Measurements from ENCODE around the gene STK39.

The STK39 gene

DNA sequence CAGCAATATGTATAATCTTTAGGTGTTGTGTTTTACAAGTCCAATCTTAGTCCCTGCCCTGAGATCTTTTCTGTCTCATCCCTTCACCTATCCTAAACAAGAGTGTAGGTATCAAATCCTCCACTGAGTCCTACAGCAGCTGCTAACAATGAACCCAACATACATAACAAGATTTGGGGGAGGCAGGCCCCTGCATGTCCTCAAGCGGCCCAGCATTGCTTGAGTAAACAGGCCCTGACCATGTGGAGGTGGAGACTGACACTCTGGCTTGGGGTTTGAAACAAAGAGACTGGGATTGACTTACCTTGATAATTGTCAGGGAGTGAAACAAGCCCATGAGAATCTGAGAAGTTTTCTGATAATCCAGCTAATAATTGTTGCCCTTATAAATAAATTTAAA lies 213.4 kb downstream of the STK39 start:
- Histone ChIP-seq H3K9me3 (ENCODE audit: insufficient read depth, low read length, severe bottlenecking) (no peaks in the 10 kb centered on the region), H3K4me2 (ENCODE audit: insufficient read depth, low read length) (no peak overlapping the region), H3K4me3 (ENCODE audit: low read depth in 1 of 2, low read length in 2 of 2) (no peak overlapping the region), H3K9ac (ENCODE audit: low read depth, low read length) (no peak overlapping the region), H3K4me1 (ENCODE audit: insufficient read depth, low read length) (no peaks in the 10 kb centered on the region), H3K27ac (ENCODE audit: low read length) (no peak overlapping the region), H2AFZ (ENCODE audit: low read depth, low read length) (no peak overlapping the region), H3K27me3 (ENCODE audit: insufficient read depth, low read length, poor library complexity) (no peaks in the 10 kb centered on the region), H3K79me2 (ENCODE audit: insufficient read depth, low read length) (no peaks in the 10 kb centered on the region), H4K20me1 (ENCODE audit: insufficient read depth, low read length) (no peaks in the 10 kb centered on the region), H3K36me3 (ENCODE audit: insufficient read depth, low read length) (no peaks in the 10 kb centered on the region)
- DNase-seq = no peak
- TF ChIP-seq EZH2 (IDR thresholded peaks at IDR 0.05; ENCODE audit: borderline replicate concordance, low read depth, low read length, severe bottlenecking) = no peak
- TF ChIP-seq, protein P1, sequence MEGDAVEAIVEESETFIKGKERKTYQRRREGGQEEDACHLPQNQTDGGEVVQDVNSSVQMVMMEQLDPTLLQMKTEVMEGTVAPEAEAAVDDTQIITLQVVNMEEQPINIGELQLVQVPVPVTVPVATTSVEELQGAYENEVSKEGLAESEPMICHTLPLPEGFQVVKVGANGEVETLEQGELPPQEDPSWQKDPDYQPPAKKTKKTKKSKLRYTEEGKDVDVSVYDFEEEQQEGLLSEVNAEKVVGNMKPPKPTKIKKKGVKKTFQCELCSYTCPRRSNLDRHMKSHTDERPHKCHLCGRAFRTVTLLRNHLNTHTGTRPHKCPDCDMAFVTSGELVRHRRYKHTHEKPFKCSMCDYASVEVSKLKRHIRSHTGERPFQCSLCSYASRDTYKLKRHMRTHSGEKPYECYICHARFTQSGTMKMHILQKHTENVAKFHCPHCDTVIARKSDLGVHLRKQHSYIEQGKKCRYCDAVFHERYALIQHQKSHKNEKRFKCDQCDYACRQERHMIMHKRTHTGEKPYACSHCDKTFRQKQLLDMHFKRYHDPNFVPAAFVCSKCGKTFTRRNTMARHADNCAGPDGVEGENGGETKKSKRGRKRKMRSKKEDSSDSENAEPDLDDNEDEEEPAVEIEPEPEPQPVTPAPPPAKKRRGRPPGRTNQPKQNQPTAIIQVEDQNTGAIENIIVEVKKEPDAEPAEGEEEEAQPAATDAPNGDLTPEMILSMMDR (IDR thresholded peaks at IDR 0.05; ENCODE audit: borderline replicate concordance, extremely low read depth, low read length, poor library complexity, severe bottlenecking) = no peak
- no peak for ATAC-seq (ENCODE audit: insufficient read depth, low read depth)

DNA sequence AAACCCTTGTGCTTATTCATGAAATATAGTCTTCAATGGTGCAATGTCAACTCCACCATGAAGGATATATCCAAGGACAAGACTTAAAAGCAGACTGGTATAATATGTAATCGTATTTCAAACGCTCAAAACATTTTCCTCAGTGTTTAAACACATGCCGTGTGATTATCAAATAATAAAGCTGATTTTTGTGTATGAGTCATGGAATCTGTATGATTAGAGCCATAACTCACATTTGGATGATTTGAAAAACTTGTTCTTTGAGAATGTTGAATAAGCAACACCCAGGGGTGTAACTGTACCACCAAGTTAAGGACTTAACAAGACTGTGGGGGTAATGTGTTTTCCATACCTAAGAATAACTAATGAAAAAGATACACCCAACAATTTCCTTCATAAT lies 215.3 kb downstream of the STK39 start:
- DNase-seq = no peak
- H3K36me3 ChIP-seq (ENCODE audit: insufficient read depth, low read length) = no peaks in the 10 kb centered on the region; the same call in 1 of the 2 replicates
- H3K79me2 ChIP-seq (ENCODE audit: insufficient read depth, low read length) = no peaks in the 10 kb centered on the region
- TF ChIP-seq, protein P1 (IDR thresholded peaks at IDR 0.05; ENCODE audit: borderline replicate concordance, extremely low read depth, low read length, poor library complexity, severe bottlenecking) = no peak
- no peak for TF ChIP-seq EZH2 (IDR thresholded peaks at IDR 0.05; ENCODE audit: borderline replicate concordance, low read depth, low read length, severe bottlenecking)
- no peak overlapping the region for H3K27ac ChIP-seq (ENCODE audit: low read length)
- H3K9ac ChIP-seq (ENCODE audit: low read depth, low read length) = no peak overlapping the region
- no peak for ATAC-seq (ENCODE audit: insufficient read depth, low read depth)
- H3K4me3 ChIP-seq (ENCODE audit: low read depth in 1 of 2, low read length in 2 of 2) = no peak overlapping the region
- no peak overlapping the region for H3K4me2 ChIP-seq (ENCODE audit: insufficient read depth, low read length)
- no peaks in the 10 kb centered on the region for H3K27me3 ChIP-seq (ENCODE audit: insufficient read depth, low read length, poor library complexity)
- H2AFZ ChIP-seq (ENCODE audit: low read depth, low read length) = no peak overlapping the region
- no peaks in the 10 kb centered on the region for H3K9me3 ChIP-seq (ENCODE audit: insufficient read depth, low read length, severe bottlenecking)
- no peaks in the 10 kb centered on the region for H4K20me1 ChIP-seq (ENCODE audit: insufficient read depth, low read length)
- no peaks in the 10 kb centered on the region for H3K4me1 ChIP-seq (ENCODE audit: insufficient read depth, low read length)

DNA sequence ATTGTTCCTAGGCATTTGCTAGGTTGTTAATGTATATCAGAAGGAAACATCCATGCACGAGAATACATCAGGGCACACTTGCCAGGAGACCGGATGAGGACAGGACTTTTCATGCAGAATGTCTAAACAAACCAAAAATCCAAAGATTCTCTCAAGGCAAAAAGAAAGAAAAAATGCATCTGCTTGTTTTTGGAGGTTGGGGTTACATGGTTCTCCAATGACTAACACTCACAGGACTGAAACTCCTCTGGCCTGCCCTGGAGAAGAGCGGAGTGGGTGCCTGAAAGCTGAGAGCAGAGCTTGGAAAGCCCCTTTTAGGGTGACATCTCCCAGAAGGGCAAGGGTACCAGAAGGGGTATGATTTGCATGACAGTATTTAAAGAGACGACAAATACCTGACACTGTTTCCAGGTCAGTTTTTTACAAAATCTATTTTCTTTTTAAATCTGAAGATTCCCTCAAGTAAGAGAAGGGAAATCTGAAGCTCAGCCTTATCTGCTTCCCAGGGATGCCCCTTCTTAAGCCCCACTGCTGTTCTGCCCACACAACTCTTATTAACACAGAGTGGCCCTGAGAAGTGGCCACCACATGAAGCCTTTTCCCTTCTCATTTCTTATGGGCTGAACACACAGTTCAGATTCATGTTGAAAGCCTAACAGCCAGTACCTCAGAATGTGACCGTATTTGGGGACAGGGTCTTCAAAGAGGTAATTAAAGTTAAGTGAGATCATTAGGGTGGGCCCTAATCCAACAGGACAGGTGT lies 216.4 kb downstream of the STK39 start:
- Histone ChIP-seq H3K4me2 (ENCODE audit: insufficient read depth, low read length) (no peak overlapping the region), H3K27me3 (ENCODE audit: insufficient read depth, low read length, poor library complexity) (no peaks in the 10 kb centered on the region), H4K20me1 (ENCODE audit: insufficient read depth, low read length) (no peaks in the 10 kb centered on the region), H3K4me3 (ENCODE audit: low read depth in 1 of 2, low read length in 2 of 2) (no peak overlapping the region), H3K9ac (ENCODE audit: low read depth, low read length) (no peak overlapping the region), H3K36me3 (ENCODE audit: insufficient read depth, low read length) (no peaks in the 10 kb centered on the region; the same call in 1 of the 2 replicates), H3K27ac (ENCODE audit: low read length) (no peak overlapping the region), H3K4me1 (ENCODE audit: insufficient read depth, low read length) (no peaks in the 10 kb centered on the region), H2AFZ (ENCODE audit: low read depth, low read length) (no peak overlapping the region), H3K9me3 (ENCODE audit: insufficient read depth, low read length, severe bottlenecking) (no peaks in the 10 kb centered on the region), H3K79me2 (ENCODE audit: insufficient read depth, low read length) (no peaks in the 10 kb centered on the region)
- DNase-seq (no peak), ATAC-seq (ENCODE audit: insufficient read depth, low read depth) (no peak)
- TF ChIP-seq EZH2 (IDR thresholded peaks at IDR 0.05; ENCODE audit: borderline replicate concordance, low read depth, low read length, severe bottlenecking) = no peak
- TF ChIP-seq, protein P1 (IDR thresholded peaks at IDR 0.05; ENCODE audit: borderline replicate concordance, extremely low read depth, low read length, poor library complexity, severe bottlenecking) = no peak
